GM21526 (cell line): ENCODE results near the gene THSD7B.

ENCODE experiments used
- ATAC-seq: cut with Tn5 transposase; IDR thresholded peaks from one replicate; pipeline ENCODE4 v1.9.1; 2021; ENCODE audit warnings: moderate library complexity; ENCODE audit not compliant: unreplicated experiment, low FRiP score

THSD7B gene

GRCh38 chr2:137181370-137181769 lies 416.0 kb downstream of the THSD7B start:
- no peak for ATAC-seq

GRCh38 chr2:137182071-137182470 lies 416.7 kb downstream of the THSD7B start:
- no peak for ATAC-seq

GRCh38 chr2:137183206-137183898 lies 418.0 kb downstream of the THSD7B start:
- ATAC-seq: no peak

- no peak for ATAC-seq
Measured at GRCh38 chr2:137185378-137186078, 420.2 kb downstream of the THSD7B start.

GRCh38 chr2:137187216-137187615 lies 421.9 kb downstream of the THSD7B start:
- ATAC-seq: no peak

- no peak for ATAC-seq
Measured at GRCh38 chr2:137190411-137191195, 425.3 kb downstream of the THSD7B start.

- ATAC-seq: no peak
Measured at GRCh38 chr2:137192366-137193310, 427.3 kb downstream of the THSD7B start.

- ATAC-seq: no peak
Measured at GRCh38 chr2:137193401-137193800, 428.1 kb downstream of the THSD7B start.

GRCh38 chr2:137194111-137194510 lies 428.8 kb downstream of the THSD7B start:
- ATAC-seq: no peak

- ATAC-seq: no peak
Measured at GRCh38 chr2:137199751-137200150, 434.4 kb downstream of the THSD7B start.

- no peak for ATAC-seq
Measured at GRCh38 chr2:137202318-137202717, 437.0 kb downstream of the THSD7B start.

- no peak for ATAC-seq
Measured at GRCh38 chr2:137205324-137205723, 440.0 kb downstream of the THSD7B start.

- ATAC-seq: no peak
Measured at GRCh38 chr2:137206069-137206468, 440.7 kb downstream of the THSD7B start.

- no peak for ATAC-seq
Measured at GRCh38 chr2:137207030-137207429, 441.7 kb downstream of the THSD7B start.

- ATAC-seq: no peak
Measured at GRCh38 chr2:137208431-137208891, 443.1 kb downstream of the THSD7B start.

- no peak for ATAC-seq
Measured at GRCh38 chr2:137210039-137210438, 444.7 kb downstream of the THSD7B start.

GRCh38 chr2:137211761-137212160 lies 446.4 kb downstream of the THSD7B start:
- ATAC-seq: no peak

GRCh38 chr2:137220438-137220993 lies 455.2 kb downstream of the THSD7B start:
- ATAC-seq: no peak

GRCh38 chr2:137221797-137222492 lies 456.6 kb downstream of the THSD7B start:
- no peak for ATAC-seq
